Muscle of back (tissue), 11 donors: ENCODE results near the gene MREG. TPM values are rescaled to one million over a fixed set of nuclear protein-coding genes. Genes with fewer than 3 reads are reported as not detected.
"Not testable (repeated sequence)": the region's sequence is repeated elsewhere in the genome, so short reads cannot be mapped to it uniquely, and the experiment has no call there.

Experiments used
- DNase-seq, 3 donors: peaks; one replicate each; pipeline versions ENCODE4 v3.0.0 to v3.0.0-alpha.2; 2013
- polyA plus RNA-seq, 10 donors: library from polyadenylated mRNA; unstranded; fragments of 120-200 nt; gene quantifications; one replicate each; pipeline ENCODE4 v1.2.1, GENCODE V29; 2013; ENCODE audit not compliant: insufficient read length in 10 of 10

Gene MREG
- polyA plus RNA-seq, 10 donors = 1.0 to 4.7 (median 2.4) TPM

DNA sequence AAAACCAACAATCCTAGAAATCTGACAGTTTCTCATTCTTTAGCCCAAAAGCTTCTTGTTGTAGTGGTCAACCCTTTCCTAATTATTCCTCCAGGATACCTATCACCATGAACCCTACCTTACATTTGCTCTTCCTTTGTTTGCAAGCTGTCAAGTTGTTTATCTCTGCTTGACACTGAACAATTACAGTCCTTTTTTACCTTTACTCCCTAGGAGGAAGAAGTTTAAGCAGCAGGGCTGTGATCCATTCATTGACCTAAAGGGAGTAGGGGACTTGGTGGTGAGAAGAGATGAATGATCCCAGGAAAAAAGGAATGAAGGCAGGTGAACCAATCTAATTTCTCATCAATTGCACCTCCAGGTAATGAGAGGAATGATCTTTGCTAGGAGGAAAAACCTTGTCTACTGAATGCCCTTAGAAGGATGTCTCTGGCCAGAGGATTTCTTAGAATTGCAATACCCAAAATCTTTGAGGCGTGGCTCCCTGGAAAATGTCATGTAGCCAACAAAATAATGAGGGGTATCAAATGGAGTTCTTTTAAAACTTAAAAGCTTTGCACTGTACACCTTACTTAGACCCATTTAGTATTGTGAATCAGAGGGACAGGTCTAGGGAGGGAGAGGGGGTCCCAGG, 47.7 kb downstream of the MREG start:
- DNase-seq = no peak

DNA sequence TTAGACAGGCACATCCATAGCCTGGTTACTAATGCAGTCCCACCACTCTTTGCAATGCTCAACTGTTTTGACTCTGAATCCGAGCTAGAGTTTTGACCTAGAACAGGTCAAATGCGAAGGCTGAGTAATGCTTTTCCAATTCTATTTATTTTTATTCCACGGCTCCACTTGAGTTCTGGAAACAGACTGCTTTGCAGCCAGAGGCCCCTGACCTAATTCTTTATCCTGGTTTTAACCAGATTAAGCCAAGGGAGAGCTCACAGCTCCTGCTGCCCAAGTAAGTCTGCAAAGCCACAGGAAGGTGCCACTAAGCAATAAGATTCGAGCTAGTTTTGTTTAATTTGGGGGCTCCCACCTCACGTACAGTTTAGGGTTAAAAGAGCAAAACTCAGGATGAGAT, 51.4 kb downstream of the MREG start:
- DNase-seq = no peak

DNA sequence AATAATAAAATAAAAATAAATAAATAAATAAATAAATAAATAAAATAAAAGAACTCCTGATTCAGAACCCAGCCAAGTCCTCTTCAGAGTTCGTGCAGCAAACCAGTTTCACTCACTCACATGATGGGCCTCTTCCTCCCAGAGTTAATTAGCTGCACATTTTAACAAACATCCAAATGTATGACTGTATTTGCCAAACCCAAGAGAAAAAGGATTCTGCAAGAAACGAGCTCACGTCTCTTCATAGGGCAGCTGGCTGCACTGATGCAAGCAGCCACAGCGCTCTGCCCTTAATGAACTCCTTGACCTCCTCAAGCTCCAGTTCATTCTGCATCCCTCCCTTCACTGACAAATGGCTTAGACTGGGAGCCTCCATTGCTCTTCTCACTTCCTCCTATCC, 55.1 kb downstream of the MREG start:
- no peak for DNase-seq

DNA sequence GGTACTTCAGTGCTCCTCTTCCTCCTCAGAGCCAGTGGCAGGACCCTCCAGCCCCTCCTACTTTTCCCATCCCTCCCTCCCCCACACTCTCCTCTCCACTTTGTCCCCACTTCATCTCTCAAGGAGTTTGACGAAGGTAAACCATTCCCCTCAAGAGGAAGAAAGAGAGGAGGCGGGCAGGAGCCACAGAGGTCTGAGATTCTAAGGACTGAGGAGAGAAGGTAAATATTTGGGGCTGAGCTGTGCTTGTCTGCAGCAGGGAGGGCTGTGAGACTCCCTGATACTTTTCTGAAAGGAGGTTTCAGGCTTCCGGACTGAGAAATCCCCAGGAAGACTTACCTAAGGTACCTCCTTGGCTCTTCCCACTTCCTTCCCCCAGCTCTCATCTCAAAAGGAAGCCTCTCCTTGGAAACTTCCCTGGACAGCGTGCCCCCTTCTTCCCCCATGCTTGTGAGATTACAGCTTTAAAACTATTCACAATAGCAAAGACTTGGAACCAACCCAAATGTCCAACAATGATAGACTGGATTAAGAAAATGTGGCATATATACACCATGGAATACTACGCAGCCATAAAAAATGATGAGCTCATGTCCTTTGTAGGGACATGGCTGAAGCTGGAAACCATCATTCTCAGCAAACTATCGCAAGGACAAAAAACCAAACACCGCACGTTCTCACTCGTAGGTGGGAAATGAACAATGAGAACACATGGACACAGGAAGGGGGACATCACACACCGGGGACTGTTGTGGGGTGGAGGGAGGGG, 55.8 kb downstream of the MREG start:
- DNase-seq = not testable (repeated sequence)

DNA sequence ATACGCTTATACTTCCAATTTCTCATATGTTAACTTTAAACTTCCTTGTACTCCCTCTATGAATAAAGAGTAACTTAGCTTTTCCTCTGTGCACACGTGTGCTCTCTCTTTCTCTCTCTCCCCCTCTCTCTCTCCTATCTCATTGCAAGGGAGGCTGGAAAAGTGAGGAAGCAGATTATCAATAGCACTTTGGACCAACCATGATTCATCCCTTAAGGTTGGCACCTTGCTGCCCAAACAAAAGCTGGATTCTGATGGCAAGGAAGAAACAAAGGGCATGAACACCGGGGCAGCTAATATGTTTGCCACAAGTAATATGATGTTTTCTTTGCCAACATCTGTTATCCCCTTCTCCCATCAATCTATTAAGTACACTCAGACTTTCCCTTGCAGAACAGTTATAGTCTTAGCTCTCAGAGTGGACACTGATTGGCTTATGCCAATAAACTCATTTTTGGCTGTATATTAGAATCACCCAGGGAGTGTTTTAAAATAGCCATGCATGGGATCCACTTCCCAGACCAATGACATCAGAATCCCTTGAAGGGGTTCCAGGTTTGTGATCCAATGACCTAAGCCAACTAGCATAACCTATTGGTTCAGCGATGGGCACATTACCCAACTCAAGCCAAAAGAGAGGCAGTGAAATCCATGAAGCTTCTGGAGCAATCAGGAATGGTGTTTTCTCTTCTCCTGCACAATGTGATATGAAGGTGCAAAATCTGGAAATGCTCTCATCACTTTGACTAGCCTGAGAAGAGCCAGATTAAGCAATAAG, 60.3 kb downstream of the MREG start:
- no peak for DNase-seq

DNA sequence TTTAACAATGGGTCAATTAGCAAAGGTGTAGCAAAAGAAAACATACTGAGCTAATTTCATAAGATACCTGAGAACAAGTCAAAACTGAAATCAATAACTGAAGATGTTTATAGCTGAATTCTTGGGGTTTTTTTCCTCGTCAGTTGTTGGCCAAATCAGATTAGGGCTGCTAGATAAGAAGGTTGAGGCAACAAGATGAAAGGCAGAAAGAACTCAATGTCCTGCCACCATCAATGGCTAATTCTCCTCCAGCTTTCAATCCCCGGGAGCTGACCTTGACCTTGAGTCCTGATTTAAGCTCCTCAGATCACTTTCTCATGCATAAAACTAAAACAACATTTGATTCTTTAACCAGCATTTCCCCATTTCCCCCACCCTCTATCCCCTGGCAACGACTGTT, 61.8 kb downstream of the MREG start:
- no peak for DNase-seq

DNA sequence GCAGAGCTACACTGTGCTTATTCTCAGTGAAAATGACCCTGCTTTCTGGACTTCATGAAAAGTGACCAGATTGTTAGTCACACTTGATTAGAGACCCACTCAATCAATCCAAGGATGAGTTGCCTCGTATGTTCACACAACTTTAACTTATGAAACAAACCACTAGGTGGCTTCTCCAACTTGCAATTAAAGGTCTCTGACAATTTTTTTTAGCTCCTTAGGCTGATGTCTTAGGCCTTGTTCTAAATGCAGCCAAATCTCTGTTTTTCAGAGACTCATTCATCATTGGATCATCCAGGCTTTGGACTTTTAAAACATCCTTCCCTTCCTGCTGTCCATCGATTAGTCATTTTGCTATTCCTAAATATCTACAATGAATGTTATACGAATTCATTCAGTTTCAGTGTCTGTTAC, 63.4 kb downstream of the MREG start:
- DNase-seq = no peak

DNA sequence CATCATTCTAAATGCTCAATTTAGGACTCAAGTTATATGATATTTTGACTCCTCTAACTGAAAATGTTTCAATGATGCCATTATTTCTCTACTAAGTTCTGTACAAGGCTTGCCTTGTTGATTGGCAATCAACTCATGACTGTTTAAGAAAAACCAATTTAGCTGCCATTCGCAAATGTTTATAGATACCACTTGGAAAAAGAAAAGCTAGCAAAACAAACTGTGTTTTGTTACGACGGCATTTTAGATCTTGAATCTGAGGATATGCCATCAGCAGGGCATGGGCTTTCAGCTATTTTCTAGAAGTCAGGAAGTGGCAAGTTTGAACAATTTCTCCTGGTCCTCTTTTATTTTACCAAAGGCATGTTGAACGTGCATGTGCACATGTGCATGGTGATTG, 65.3 kb downstream of the MREG start:
- no peak for DNase-seq

DNA sequence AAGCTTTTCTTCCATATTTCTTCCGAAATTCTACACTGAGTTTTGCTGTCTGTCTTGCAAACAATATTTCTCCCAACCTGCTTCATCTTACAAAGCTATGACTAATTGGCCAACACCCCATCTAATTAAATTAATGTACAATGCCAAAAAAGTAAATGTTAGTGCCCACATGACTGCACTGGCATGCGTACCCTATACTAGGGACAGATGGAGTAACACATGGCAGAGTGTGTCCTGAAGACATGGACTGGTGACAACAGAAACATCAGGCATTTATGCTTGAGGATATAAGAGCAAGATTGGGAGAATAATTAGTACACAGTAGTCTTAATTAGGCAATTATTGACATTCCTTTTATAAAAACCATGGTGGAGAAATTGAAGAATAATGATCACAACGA, 66.8 kb downstream of the MREG start:
- DNase-seq = no peak

DNA sequence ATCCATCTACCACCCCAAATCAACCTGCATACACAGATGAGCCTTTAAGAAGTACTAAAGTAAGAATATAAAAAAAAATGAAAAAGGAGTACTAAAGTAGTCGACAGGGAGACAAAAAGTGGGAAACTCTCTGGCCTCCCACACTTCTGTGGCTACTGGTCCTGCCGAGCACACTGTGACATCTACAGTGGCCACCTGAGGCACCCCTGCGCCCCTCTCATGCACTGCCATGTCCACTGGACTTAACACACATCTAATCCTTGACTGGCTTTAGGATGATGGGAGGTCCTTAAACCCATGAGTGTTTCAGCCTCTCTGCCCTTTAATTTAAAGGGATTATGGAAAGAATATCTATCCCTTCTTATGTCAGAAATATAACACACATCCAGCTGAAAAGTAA, 71.2 kb downstream of the MREG start:
- DNase-seq = no peak

DNA sequence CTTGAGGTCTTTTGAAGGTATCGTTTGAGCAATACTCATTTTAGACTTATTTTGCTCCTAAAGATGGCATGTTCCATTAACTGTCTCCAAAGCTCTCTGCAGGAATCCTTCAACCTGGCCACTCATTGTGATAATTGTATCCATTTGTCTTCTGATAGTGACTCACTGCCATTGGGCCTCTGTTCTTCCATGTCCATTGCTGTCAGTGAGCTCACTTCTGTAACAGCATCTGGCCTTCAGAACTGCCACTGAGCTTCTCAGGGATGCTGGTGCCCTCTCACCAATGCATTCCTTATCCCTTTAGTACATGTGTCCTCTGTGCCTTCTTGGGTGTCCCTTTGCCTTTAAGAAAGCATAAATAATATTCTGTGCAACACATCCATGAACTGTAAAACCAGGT, 71.6 kb downstream of the MREG start:
- no peak for DNase-seq

DNA sequence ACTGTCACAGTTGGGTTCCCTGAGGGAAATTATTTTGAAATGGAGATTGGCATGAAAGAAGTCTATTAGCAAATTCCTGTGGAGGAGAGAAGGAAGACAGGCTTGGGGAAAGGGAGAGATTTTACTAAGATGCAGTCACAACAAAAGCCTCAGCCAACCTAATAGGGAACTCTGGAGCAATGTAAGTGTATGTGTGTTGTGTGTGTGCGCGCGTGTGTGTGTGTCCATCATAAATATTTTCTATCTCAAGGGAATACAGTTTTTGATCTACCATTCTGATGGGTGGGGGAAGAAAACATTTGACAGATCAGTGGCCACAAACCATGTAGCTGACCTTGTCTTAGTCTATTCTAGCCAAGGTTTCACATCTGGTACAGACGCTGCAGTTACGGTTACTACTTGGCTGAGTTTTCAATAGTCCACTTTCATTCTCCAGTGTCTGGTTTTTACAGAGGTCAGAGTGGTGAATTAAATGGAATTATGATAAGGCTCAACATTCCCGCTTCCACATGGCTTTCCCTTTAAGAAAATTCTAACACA, 72.6 kb downstream of the MREG start:
- no peak for DNase-seq

DNA sequence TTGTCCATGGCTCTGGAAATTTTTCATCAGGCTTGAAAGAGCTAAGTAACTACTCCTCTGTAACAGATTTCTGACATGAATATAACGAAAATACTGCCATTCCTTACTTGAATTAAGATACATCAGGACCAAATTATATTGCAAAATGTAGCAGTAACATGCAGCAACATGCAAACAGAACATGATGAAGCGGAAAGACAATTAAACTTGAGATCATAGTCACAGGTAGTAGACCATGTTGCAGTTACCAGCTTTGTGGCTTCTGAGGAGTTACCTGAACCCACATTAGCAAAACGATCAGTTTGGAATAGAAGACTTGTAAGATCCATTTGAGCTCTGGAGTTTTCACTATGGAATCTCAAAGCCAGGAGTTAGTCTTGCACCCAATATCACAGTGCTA, 76.2 kb downstream of the MREG start:
- no peak for DNase-seq

DNA sequence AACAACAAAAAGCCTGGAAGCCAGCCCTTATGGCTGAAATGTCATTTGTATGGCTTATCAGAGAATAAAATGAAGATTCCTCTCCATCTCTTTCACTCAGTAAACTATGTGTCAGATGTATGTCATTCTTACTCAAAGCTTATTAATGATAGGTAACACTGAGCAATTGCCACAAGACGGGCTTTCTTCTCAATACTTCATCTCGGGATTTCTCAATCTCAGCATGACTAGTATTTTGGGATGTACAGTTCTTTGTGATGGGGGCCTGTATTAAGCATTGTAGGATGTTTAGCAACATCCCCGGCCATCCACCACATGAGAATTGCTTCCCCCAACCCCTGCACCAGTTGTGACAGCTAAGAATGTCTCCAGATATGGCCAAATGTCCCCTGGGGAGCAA, 80.2 kb downstream of the MREG start:
- no peak for DNase-seq

DNA sequence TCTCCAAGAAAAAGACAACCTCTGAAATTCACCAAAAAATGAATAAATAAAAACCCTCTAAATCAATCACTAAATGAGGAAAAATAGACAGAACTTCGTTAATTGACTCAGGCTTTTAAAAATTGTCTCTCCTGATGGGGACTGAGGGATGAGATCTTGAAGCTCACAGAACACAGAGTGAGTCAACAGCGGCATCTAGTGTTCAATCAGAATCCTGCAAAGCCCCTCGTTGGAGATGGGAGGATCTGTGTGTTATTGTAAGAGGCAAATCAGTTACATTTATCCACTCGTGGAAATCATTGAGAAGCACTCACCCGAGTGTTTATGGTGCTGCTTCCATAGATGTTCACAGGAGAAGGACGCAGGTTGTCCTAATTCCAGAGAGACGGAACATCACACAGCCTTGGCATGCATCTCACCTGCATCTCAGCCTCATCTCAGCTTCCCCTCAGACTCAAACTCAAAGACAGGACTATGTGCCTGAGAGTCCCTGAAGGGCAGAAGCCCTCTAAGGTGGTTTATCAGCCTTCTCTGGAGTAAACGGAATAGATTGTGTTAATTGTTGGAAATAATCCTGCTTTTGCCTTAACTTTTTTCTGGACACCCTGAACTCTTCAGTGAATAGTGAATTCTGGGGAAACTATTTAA, 82.0 kb downstream of the MREG start:
- DNase-seq = peak; percentile 76 to 83 (median 79)

DNA sequence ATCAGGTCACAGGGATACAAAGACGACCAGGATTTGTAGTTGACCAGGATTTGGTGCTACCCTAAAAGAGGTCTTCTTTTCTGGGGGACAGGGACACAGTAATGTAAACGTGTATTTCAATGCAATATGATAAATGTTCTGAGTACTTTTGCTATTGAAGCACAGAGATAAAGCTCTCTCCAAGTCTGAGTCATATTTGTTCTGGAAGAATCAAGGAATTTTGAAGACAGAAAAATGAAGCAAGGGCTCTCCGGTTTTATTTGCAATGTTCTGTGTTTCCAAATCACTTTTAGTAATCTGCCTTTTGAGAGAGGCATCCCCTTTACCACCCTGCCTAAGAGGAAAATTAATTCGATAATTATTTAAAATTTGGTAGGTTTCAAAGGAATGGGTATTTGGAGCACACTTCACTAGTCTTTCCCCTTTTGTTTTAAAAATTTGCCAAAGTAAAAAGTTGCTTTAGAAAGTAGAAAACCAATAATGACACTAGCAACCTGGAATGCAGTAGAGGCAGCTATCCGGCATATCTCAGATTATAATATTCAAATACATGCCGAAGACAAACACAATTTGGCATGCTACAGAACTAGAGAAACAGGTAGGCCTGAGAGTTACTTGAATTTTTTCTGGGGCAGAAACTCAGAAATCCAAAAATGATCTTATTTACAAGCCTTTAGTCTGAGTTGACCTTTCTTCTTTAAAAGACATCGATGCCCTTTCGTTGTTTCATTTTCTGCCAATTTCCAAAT, 82.7 kb downstream of the MREG start:
- no peak for DNase-seq

DNA sequence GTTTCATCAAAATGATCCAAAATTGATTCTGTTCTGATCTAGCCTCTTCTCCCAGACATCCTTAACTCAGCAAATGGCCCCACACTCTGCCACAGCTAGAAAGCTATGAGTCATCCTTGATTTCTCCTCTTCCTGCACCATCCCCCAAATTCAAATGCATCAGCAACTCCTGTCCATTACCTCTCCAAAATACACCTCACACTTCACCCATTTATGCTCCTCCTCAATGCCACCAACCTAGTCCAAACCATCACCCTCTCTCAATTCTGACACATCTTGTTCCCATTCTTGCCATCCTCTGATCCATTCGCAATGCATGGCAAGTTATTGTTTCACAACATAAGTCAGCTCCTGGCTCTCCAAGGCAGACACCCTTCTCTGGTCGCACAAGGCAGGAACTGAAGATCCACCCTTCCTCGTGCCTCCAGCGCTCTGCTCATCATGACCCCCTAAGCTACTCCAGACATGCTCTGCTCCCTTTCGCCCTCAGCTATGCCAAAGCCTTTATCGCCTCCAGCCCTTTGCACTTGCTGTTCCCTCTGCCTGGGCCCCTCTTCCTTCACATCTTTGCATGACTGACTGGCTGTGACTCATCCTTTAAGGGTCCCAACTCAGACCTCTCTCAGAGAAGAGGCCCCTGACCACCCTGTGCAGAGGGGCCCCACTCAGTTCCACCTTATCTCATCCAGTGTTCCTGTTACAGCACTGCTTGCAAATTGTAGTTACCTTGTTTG, 83.6 kb downstream of the MREG start:
- no peak for DNase-seq

DNA sequence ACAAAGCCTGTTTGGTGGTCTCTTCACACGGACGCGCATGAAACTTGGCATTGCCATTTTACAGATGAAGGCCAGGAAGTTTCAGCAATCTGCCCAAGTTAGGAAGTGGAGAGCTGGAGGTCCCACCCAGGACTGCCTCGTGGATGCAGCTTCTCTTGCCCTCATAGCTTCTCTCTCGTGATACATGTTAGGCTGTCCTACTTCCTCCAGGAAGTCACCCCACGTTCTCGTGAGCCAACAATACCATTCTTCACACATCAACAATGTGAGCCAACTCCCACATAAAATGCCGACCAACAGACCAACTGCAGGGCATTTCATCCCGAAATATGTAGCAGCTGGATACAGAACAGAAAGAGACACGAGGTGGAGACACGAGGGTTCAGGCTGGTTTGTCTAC, 85.3 kb downstream of the MREG start:
- DNase-seq = no peak

DNA sequence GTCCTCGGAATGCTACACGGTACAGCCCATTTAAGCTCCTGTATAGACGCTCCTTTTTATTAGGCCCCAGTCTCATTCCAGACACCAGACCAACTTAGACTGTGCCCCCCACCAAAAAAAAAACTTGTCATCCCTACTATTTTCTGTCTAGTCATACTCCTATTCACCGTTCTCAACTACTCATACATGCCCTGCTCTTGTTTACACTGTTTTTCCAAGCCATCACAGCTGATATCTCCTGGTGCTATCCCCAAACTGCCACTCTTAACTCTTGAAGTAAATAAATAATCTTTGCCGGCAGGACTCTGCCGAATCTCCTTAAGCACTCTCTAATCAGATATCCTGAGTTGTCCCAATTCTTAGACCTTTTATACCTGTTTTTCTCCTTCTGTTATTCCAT, 86.4 kb downstream of the MREG start:
- not testable (repeated sequence) for DNase-seq

DNA sequence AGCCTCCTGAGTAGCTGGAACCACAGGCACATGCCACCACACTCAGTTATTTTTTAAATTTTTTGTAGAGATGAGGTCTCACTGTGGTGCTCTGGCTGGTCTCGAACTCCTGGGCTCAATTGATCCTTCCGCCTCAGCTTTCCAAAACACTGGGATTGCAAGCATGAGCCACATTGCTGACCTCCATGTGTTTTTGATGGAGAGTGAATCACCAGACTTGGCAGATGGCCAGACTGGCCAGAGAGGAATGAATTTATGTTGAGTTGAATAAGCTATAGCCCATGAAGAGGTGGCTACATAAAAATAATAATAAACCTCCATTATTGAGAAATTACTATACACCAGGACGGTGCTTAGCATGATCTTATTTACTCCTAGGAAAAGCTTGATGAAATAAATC, 91.5 kb downstream of the MREG start:
- DNase-seq = peak in 2 of 3 donors; percentile 27 to 61
